RWPE2 (cell line): ENCODE results near the gene SPATA4.

Experiments used
- ATAC-seq: fragments of 200-7000 bp; cut with Tn5 transposase; 3 replicates; pipeline ENCODE4 v1.9.1; 2021; ENCODE audit warnings: low read depth
- DNase-seq: peaks from one replicate; pipeline ENCODE4 v3.0.0-alpha.2; 2020; ENCODE audit warnings: low spot score
- H3K27ac ChIP-seq: fragments of 450-650 bp; 2 replicates; pipeline ENCODE4 v1.5.1; 2017; ENCODE audit warnings: mild to moderate bottlenecking; ENCODE audit not compliant: poor library complexity, severe bottlenecking
- H3K27me3 ChIP-seq: fragments of 250-450 bp; sonication (Bioruptor Pico); 2 replicates; pipeline ENCODE4 v1.5.1; 2021; ENCODE audit warnings: mild to moderate bottlenecking, moderate library complexity; ENCODE audit not compliant: insufficient read depth, poor library complexity, severe bottlenecking
- H3K36me3 ChIP-seq: fragments of 250-450 bp; sonication (Bioruptor Pico); 2 replicates; pipeline ENCODE4 v1.5.1; 2020; ENCODE audit warnings: low read depth, mild to moderate bottlenecking, moderate library complexity
- H3K4me1 ChIP-seq: fragments of 250-450 bp; sonication (Bioruptor Pico); 2 replicates; pipeline ENCODE4 v1.5.1; 2021; ENCODE audit warnings: mild to moderate bottlenecking, moderate library complexity; ENCODE audit not compliant: insufficient read depth, poor library complexity, severe bottlenecking
- H3K4me3 ChIP-seq: fragments of 250-450 bp; sonication (Bioruptor Pico); 2 replicates; pipeline ENCODE4 v1.5.1; 2021; ENCODE audit warnings: mild to moderate bottlenecking, moderate library complexity; ENCODE audit not compliant: severe bottlenecking
- H3K9me3 ChIP-seq: fragments of 250-450 bp; sonication (Bioruptor Pico); 2 replicates; pipeline ENCODE4 v1.5.1; 2021; ENCODE audit warnings: mild to moderate bottlenecking, moderate library complexity; ENCODE audit not compliant: severe bottlenecking
- CTCF ChIP-seq: fragments of 450-650 bp; IDR thresholded peaks from one replicate; pipeline ENCODE4 v1.5.1; 2017; ENCODE audit warnings: mild to moderate bottlenecking, moderate library complexity; ENCODE audit not compliant: poor library complexity, severe bottlenecking

Gene SPATA4

GRCh38 chr4:176236946-176237345 lies 41.6 kb upstream of the SPATA4 start:
- Histone ChIP-seq H3K27ac (no peak overlapping the region), H3K27me3 (no peaks in the 10 kb centered on the region), H3K4me1 (no peaks in the 10 kb centered on the region), H3K9me3 (no peaks in the 10 kb centered on the region), H3K4me3 (no peak overlapping the region), H3K36me3 (no peaks in the 10 kb centered on the region)
- DNase-seq (no peak), ATAC-seq (no peak)
- TF ChIP-seq CTCF: no peak

- H3K36me3 ChIP-seq: no peaks in the 10 kb centered on the region
- H3K27me3 ChIP-seq: no peaks in the 10 kb centered on the region
- H3K27ac ChIP-seq: no peak overlapping the region
- no peak overlapping the region for H3K4me3 ChIP-seq
- DNase-seq (no peak), ATAC-seq (no peak)
- H3K9me3 ChIP-seq: no peaks in the 10 kb centered on the region
- H3K4me1 ChIP-seq: peaks cover 2% of the 10 kb centered on the region
- TF ChIP-seq CTCF: no peak
Measured at GRCh38 chr4:176230836-176231235, 35.5 kb upstream of the SPATA4 start.

GRCh38 chr4:176229645-176230044 lies 34.3 kb upstream of the SPATA4 start:
- no peaks in the 10 kb centered on the region for H3K36me3 ChIP-seq
- no peak for TF ChIP-seq CTCF
- ATAC-seq (no peak), DNase-seq (no peak)
- H3K4me3 ChIP-seq: no peak overlapping the region
- no peaks in the 10 kb centered on the region for H3K9me3 ChIP-seq
- H3K27me3 ChIP-seq: no peaks in the 10 kb centered on the region
- peaks cover 2% of the 10 kb centered on the region for H3K4me1 ChIP-seq
- no peak overlapping the region for H3K27ac ChIP-seq

GRCh38 chr4:176226736-176227135 lies 31.4 kb upstream of the SPATA4 start:
- peaks cover 2% of the 10 kb centered on the region for H3K4me1 ChIP-seq
- ATAC-seq (no peak), DNase-seq (no peak)
- H3K27me3 ChIP-seq: no peaks in the 10 kb centered on the region
- no peak overlapping the region for H3K4me3 ChIP-seq
- no peak overlapping the region for H3K27ac ChIP-seq
- no peak for TF ChIP-seq CTCF
- H3K9me3 ChIP-seq: no peaks in the 10 kb centered on the region
- no peaks in the 10 kb centered on the region for H3K36me3 ChIP-seq

GRCh38 chr4:176223561-176223960 lies 28.2 kb upstream of the SPATA4 start:
- no peaks in the 10 kb centered on the region for H3K36me3 ChIP-seq
- no peak overlapping the region for H3K4me3 ChIP-seq
- TF ChIP-seq CTCF: no peak
- H3K27ac ChIP-seq: no peak overlapping the region
- DNase-seq (no peak), ATAC-seq (no peak)
- H3K9me3 ChIP-seq: no peaks in the 10 kb centered on the region
- no peaks in the 10 kb centered on the region for H3K4me1 ChIP-seq
- H3K27me3 ChIP-seq: no peaks in the 10 kb centered on the region
